Right lung (tissue), 5 donors: Measurements from ENCODE around the gene PPP2R3C. TPM values are rescaled to one million over a fixed set of nuclear protein-coding genes. Genes with fewer than 3 reads are reported as not detected.
"Not testable (repeated sequence)": the region's sequence is repeated elsewhere in the genome, so short reads cannot be mapped to it uniquely, and the experiment has no call there.

Experiments
- DNase-seq, 2 donors: peaks; one replicate each; pipeline ENCODE4 v3.0.0-alpha.2; 2013
- polyA plus RNA-seq, 5 donors: library from polyadenylated mRNA; unstranded; fragments of 120-200 nt; gene quantifications; one replicate each; pipeline versions ENCODE4 v1.2.1 to v1.2.3, GENCODE V29; 2013; ENCODE audit warnings: inconsistent platforms in 1 of 5, low replicate concordance in 1 of 5; ENCODE audit not compliant: insufficient read length in 5 of 5, insufficient read depth in 1 of 5

The PPP2R3C gene
- polyA plus RNA-seq, 5 donors, result 44.1 to 58.2 (median 47.6) TPM

DNA sequence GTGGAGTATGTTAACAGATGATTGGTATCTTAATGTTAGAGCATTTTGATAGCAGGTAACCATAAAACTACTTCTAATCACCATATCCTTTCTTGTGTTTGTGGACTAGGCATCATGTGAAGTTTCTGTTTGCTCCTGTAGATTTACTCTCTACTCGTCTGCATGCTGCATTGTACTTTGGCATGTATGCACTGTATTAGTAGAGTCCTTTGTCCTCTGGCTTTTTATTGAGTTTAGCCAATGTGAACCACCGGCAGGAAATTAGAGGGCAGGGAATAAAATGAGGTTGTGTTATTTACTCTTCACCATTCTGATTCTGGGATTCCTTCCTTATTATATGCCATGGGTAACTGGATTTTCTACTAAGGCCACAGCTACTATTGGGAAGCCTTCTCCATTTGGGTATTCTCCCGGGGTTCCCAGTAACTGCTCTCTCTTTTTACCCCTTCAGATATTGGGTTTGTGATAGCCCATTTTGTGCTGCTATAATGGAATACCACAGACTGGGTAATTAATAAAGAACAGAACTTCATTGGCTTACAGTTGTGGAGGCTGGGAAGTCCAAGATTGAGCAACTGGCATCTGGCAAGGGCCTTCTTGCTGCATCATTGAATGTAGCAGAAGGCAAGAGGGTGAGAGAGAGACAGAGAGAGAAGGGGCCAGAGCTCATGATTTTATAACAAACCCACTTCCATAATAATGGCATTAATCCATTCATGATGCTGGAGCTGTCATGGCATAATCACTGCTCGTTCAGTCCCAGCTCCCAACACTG, 53.4 kb downstream of the PPP2R3C start:
- DNase-seq, result no peak

DNA sequence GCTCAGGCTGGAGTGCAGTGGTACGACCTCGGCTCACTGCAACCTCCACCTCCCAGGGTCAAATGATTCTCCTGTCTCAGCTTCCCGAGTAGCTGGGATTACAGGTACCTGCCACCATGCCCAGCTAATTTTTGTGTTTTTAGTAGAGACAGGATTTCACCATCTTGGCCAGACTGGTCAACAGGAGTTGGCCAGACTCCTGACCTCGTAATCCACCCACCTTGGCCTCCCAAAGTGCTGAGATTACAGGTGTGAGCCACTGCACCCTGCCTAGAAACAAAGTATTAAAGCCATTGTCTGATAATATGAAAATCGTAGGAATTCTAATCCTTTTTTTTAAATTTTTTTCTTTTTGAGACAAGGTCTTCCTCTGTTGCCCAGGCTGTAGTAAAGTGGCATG, 56.1 kb downstream of the PPP2R3C start:
- not testable (repeated sequence) for DNase-seq

DNA sequence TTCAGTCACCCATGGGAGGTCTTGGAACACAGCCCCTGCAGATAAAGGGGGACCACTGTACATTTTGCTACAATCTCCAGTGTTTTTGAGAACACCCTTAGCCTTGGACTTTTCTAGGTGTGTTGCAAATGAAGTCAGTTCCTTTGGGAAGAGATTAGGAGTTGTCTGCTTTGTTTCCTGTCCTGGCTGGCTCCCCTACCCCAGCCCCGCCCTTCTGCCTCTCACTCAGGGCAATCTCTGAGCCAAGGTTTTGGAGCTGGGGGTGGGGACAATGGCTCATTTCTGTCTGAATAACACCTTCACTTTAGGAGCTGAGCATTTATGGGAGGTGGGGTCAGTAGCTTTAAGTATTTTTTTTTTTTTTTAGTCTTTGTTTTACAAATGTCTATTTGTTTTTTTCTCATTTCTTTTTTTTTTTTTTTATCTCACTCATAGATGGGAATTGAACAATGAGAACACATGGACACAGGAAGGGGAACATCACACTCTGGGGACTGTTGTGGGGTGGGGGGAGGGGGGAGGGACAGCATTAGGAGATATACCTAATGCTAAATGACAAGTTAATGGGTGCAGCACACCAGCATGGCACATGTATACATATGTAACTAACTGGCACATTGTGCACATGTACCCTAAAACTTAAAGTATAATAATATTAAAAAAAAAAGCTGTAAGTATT, 60.5 kb downstream of the PPP2R3C start:
- not testable (repeated sequence) for DNase-seq

DNA sequence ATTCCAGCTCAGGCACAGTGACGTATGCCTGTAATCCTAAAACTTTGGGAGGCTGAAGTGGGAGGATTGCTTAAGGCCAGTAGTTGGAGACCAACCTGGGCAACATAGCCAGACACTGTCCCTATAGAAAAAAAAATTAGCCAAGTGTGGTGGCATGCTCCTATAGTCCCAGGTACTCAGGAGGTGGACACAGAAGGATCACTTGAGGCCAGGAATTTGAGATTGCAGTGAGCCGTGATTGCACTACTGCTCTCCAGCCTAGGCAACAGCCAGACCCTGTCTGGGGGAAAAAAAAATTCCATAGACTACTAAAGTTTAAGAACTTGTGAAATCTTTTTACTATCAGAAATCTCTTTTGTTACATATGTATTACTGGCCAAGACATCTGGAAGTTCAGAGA, 69.2 kb downstream of the PPP2R3C start:
- no peak for DNase-seq

DNA sequence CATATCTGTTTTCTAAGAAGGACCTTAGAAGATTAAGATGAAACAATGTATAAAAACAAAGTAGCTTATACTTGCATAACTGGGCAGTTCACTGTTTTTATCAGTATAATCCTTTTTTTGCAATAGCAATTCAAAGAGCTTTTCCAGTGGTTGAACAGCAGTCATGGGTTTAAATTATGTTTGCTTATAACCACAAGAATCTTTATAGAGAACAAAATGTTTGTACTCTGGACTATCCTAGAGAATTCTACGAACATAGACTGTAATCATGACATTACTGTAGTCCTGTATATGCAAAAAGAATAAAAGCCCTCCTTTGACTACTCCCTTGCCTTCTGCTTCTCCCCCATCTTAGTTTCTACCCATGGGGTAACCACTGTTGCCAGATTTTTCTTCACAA, 70.0 kb downstream of the PPP2R3C start:
- no peak for DNase-seq

DNA sequence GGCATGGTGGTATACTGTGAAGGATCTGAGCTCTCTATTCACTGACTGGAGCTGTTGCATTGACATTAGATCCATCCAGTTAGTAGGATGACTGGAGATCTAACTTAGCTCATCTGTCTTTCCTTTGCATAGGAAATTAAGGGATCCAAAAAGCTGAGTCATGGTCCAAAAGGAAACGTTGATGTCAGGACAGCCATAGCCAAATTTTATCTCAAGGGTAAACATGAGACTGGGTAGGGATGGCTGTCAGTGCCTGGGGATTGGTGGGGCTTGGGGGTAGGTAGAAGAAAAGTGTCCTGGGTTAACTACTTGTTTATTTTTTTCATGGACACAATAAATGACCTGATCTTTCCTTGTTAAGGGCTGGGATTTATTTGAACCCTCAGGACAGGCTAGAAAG, 71.1 kb downstream of the PPP2R3C start:
- DNase-seq, result no peak

DNA sequence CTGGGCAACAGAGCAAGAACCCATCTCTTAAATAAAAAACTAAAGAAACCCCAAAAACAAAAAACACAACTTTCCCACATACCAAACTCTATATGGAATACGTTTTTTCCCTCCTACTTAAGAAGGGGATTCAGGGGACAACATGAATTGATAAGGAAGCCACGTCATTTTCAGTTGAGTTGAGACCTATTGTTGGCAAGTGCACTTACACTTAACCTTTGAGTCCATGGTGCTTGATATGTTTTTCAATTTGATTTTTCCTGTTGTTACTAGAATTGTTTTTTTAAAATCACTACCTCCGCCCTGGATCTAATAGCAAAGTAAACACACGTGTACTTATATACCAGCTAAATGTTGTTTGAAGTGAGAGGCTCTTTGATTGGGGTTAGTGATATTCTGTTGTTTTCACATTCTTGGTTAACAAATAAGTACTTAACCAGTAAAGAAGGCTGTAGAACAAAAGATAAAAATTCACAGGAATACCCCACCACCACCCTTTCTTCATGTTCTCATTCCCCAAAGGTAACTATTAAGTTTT, 73.7 kb downstream of the PPP2R3C start:
- no peak for DNase-seq

DNA sequence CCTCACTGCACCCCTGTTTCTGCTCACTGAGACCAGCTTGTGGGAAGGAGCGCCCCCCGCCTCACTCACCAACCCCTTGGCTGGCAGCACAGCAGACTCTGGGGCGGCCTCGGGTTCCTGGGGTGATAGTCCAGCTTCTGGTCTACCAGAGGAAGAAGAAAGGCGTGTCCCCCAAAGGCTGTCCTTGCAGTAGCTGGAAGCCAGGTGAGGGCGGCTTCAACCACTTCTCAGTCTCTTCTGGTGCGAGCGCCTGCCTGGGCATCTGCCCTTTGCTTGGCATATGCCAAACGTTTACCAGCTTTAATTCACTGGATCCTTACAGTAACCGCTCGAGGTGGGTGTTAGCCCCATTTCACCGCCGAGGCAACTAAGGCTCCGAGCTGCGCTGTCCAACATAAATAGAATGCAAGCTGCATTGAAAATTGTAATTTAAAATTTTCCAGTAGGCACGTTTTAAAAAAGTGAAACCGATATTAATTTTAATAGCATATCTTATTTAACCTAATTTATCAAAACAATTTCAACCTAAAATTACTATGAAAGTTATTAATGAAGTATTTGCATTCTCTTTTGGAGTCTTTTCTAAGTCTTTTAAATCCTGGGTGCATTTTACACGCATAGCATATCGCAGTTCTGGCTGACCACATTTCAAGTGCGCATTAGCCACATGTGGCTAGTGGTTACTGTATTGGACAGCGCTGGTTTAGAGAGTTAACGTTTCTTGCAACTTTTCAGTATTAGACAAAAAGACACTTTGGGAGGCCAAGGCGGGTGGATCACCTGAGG, 74.8 kb downstream of the PPP2R3C start:
- no peak for DNase-seq

DNA sequence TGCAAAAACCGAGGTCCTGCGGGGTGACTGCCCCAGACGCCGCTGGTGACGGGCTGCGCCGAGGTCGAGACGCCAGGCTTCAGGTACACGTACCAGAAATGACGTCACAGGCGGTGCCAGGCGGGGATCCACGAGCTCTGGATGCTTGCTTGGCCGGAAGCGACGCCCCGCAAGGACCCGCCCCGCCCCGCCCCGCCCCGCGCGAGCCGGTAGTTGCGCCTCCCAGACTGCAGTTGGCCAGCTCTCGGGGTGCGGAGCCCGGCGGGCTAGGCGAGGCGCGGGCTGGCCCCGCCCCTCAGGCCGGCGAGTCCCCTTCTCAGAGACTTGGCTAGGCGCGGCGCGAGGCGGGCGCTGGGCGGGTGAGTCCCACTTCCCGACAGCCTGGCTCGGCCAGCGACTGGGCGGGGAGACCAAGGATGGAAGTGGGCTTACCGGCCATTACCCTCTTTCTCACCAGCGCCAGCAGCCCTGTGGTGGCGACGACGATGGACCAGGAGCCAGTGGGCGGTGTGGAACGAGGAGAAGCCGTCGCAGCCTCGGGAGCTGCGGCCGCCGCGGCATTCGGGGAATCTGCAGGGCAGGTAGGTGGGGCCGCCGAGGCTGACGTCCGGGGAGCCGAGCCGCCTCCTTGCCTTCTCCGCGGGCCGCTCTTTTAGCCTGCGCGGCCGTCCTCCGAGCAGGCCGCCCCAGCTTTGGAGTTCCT, 75.6 kb downstream of the PPP2R3C start, which contains the start of gene FAM177A1:
Gene FAM177A1, plus strand, starts transcription at position 225 of the 703 bp plus-strand sequence. Its CDS starts 192 bp downstream, at position 417.
- peak; percentile 92 to 93 for DNase-seq

DNA sequence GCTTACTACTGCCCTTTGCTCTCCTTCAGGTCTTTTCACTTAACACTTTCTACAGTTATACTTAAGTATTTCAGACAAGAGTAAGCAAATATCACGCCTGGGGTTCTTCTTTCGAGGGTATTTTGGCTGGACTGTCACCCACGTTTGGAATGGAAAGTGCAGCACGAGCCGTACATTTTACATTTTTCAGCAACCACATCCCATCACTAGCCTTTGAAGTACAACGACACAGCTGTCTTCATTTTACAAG, 76.1 kb downstream of the PPP2R3C start:
- DNase-seq, result no peak

DNA sequence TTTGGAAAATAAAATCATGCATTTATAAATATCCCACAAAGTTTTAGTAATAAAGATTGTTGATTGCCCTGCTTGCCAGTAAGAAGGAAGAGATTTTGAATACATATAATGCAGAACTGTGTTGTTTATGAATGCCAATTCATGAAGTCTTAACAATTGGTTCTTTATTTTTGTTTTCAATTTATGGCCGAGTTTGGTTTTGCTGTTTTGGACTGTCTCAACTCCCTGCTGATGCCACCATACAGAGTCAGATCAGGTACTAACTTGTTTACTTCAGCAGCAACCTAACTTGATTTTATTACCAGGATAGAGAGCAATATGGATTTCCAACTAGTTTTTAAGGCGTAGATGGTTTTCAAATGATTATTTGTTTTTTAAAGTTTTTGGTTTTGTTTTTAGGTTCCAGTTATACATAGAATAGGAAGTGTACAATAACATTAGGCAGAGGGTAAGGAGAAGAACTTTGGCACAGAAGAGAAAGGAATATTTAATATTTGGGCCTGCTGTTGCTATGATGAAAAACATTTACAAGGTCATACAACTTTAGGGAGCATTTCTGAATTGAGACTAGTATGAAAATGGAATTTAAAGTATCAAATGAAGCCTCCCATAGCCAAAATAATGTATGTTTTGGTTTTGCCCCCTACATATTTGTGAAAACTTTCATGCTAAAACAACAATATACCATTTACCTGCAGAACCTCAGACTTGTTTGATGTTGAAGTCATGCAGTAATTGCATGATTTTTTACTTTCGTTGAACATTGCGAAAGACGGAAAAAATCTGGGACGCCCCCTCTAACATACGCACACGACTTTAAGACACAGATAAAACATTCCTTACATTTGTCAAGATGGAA, 76.6 kb downstream of the PPP2R3C start:
- DNase-seq, result peak in 1 of 2 donors; percentile 8

DNA sequence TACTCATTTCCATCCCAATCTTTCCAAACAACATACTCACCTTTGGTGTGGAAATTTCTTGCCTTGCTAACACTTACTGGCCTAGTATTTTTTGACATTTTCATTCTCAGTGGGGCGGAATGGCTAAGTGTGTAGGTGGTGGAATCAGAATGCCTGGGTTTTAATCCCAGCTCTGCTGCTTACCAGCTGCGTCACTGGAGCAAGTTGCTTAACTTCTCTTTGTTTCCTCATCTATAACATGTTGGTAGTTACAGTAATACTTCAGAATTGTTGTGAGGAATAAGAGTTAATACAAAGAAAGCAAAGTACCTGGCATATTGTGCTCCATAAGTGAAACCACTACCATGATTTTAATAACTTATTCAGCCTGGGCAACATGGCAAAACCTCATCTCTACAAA, 78.7 kb downstream of the PPP2R3C start:
- no peak for DNase-seq

DNA sequence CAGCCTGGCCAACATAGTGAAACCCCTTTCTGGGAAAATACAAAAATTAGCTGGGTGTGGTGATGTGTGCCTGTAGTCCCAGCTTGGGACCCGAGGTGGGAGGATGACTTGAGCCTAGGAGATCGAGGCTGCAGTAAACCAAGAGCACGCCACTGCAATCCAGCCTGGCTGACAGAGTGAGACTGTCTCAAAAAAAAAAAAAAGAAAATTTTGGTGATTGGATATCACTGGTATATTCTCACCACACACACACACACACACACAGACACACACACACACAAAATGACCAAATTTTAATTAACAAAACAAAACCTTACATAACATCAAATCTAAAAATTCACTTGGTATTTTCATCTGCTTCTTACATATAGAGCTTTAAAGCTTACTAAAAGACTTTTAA, 79.2 kb downstream of the PPP2R3C start:
- DNase-seq, result no peak

DNA sequence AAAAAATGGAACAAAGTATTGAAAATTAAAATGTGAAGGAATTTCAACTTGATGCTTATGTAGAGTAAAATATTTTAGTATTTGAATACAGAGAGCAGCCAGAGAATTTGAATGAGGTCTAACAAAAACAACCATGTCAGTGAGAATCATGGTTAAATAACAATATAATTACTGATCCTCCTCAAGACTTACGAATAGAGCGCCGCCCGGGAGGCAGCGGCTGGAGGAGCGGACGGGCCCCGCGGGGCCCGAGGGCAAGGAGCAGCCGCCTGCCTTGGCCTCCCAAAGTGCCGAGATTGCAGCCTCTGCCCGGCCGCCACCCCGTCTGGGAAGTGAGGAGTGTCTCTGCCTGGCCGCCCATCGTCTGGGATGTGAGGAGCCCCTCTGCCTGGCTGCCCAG, 83.5 kb downstream of the PPP2R3C start:
- DNase-seq, result not testable (repeated sequence)

Other genes starting within 250 kb of the PPP2R3C start
- 10 to 100 TPM; 28.0 to 40.6 (median 36.7) TPM for gene BAZ1A, start 246.6 kb downstream of the PPP2R3C start, polyA plus RNA-seq
- gene SRP54, start 139.0 kb downstream of the PPP2R3C start, polyA plus RNA-seq, result 10 to 100 TPM; 58.4 to 79.8 (median 73.0) TPM
- gene FAM177A1, start 75.7 kb downstream of the PPP2R3C start, polyA plus RNA-seq, result 10 to 100 TPM; 44.0 to 53.3 (median 48.3) TPM
- gene PRORP, start 562 bp upstream of the PPP2R3C start, polyA plus RNA-seq, result 10 to 100 TPM; 26.8 to 32.0 (median 31.0) TPM
- 100 to 1,000 TPM; 150 to 191 (median 176) TPM for gene PSMA6, start 170.4 kb upstream of the PPP2R3C start, polyA plus RNA-seq